Hepatocyte (in vitro differentiated cells): Measurements from ENCODE around the gene EPGN.

Source experiments
- CTCF ChIP-seq: fragments of 200-600 bp; sonication (generic); IDR thresholded peaks from 2 replicates; pipeline ENCODE4 v1.5.1; 2016; ENCODE audit warnings: antibody characterized with exemption, mild to moderate bottlenecking; ENCODE audit not compliant: poor library complexity
- EZH2 ChIP-seq: fragments of 200-600 bp; sonication (generic); IDR thresholded peaks from 2 replicates; pipeline ENCODE4 v1.6.1; 2016; ENCODE audit warnings: antibody characterized with exemption, mild to moderate bottlenecking, borderline replicate concordance

- TF ChIP-seq CTCF (no peak), EZH2 (no peak)
Observed at GRCh38 chr4:74258963-74259362, 49.3 kb upstream of the EPGN start.
